WTC11 (cell line): ENCODE data around the gene SMTN. TPM values are rescaled to one million over a fixed set of nuclear protein-coding genes. Genes with fewer than 3 reads are reported as not detected.
A peak's percentile ranks its signal among the peaks of the same experiment; 100 is the strongest.

ENCODE experiments used
- ATAC-seq: fragments of 200-7000 bp; cut with Tn5 transposase; 2 replicates; pipeline ENCODE4 v1.10.0; 2021; ENCODE audit warnings: mild to moderate bottlenecking, moderate library complexity
- CTCF ChIA-PET: fragments of 300-600 bp; sonication (Branson Sonifier 250); formaldehyde crosslinking; loops from one replicate; lab custom pipeline; 2021; ENCODE audit warnings: antibody characterized with exemption; lab: Charles Lee
- POLR2A ChIA-PET: fragments of 350-600 bp; sonication (Branson Sonifier 250); formaldehyde crosslinking; loops from one replicate; lab custom pipeline; 2021; ENCODE audit warnings: antibody characterized with exemption; lab: Charles Lee
- DNase-seq: peaks from one replicate; pipeline ENCODE4 v3.0.0; 2021; ENCODE audit warnings: low spot score
- H3K27ac Mint-ChIP-seq: 2 replicates; pipeline ENCODE4 v1.8.0; 2021; ENCODE audit warnings: mixed read lengths
- H3K27me3 Mint-ChIP-seq: 2 replicates; pipeline ENCODE4 v1.8.0; 2021; ENCODE audit warnings: low read depth, mild to moderate bottlenecking, moderate library complexity, mixed read lengths
- H3K36me3 Mint-ChIP-seq: 2 replicates; pipeline ENCODE4 v1.8.0; 2021; ENCODE audit warnings: mixed read lengths
- H3K4me1 Mint-ChIP-seq: 2 replicates; pipeline ENCODE4 v1.8.0; 2022; ENCODE audit warnings: mixed read lengths
- H3K4me3 Mint-ChIP-seq: 2 replicates; pipeline ENCODE4 v1.8.0; 2021; ENCODE audit warnings: mild to moderate bottlenecking, moderate library complexity, mixed read lengths
- H3K9me3 Mint-ChIP-seq: 2 replicates; pipeline ENCODE4 v1.8.0; 2021; ENCODE audit warnings: mixed read lengths
- ATF1 ChIP-seq: sonication (generic); formaldehyde crosslinking; IDR thresholded peaks from 2 replicates; pipeline ENCODE4 v1.8.1; 2023; ENCODE audit warnings: mild to moderate bottlenecking, moderate library complexity, missing genetic modification reagents
- CREM ChIP-seq: sonication (generic); formaldehyde crosslinking; IDR thresholded peaks from 2 replicates; pipeline ENCODE4 v1.8.1; 2022; ENCODE audit warnings: mild to moderate bottlenecking, missing genetic modification reagents, moderate library complexity
- ESRRA ChIP-seq: sonication (generic); formaldehyde crosslinking; IDR thresholded peaks from 2 replicates; pipeline ENCODE4 v1.8.1; 2022; ENCODE audit warnings: mild to moderate bottlenecking, missing genetic modification reagents, borderline replicate concordance
- FOXJ3 ChIP-seq: sonication (generic); formaldehyde crosslinking; IDR thresholded peaks from 2 replicates; pipeline ENCODE4 v1.9.0; 2021; ENCODE audit warnings: missing genetic modification reagents, mild to moderate bottlenecking, borderline replicate concordance
- FOXK1 ChIP-seq: sonication (generic); formaldehyde crosslinking; IDR thresholded peaks from 2 replicates; pipeline ENCODE4 v1.8.0; 2022; ENCODE audit warnings: mild to moderate bottlenecking, moderate library complexity, missing genetic modification reagents
- FOXP1 ChIP-seq: sonication (generic); formaldehyde crosslinking; IDR thresholded peaks from 2 replicates; pipeline ENCODE4 v1.8.0; 2022; ENCODE audit warnings: missing genetic modification reagents, mild to moderate bottlenecking, moderate library complexity, borderline replicate concordance
- MYBL2 ChIP-seq: sonication (generic); formaldehyde crosslinking; IDR thresholded peaks from 2 replicates; pipeline ENCODE4 v1.8.1; 2023; ENCODE audit warnings: mild to moderate bottlenecking, moderate library complexity, missing genetic modification reagents
- NFYB ChIP-seq: sonication (generic); formaldehyde crosslinking; conservative IDR thresholded peaks from 2 replicates; pipeline ENCODE4 v1.8.0; 2022; ENCODE audit warnings: low read depth, missing genetic modification reagents
- NR2C2 ChIP-seq: sonication (generic); formaldehyde crosslinking; IDR thresholded peaks from 2 replicates; pipeline ENCODE4 v1.8.0; 2022; ENCODE audit warnings: mild to moderate bottlenecking, missing genetic modification reagents
- NR3C1 ChIP-seq: sonication (generic); formaldehyde crosslinking; conservative IDR thresholded peaks from 2 replicates; pipeline ENCODE4 v1.8.1; 2023; ENCODE audit warnings: low read depth, mild to moderate bottlenecking, missing genetic modification reagents
- SMAD3 ChIP-seq: sonication (generic); formaldehyde crosslinking; IDR thresholded peaks from 2 replicates; pipeline ENCODE4 v1.8.0; 2022; ENCODE audit warnings: missing genetic modification reagents, mild to moderate bottlenecking, borderline replicate concordance
- SOX15 ChIP-seq: fragments of 250-450 bp; sonication (Bioruptor Pico); IDR thresholded peaks from 2 replicates; pipeline ENCODE4 v1.9.0; 2021; ENCODE audit warnings: mild to moderate bottlenecking
- SP1 ChIP-seq: sonication (generic); formaldehyde crosslinking; conservative IDR thresholded peaks from 2 replicates; pipeline ENCODE4 v1.8.1; 2022; ENCODE audit warnings: missing genetic modification reagents
- TP53 ChIP-seq: sonication (generic); formaldehyde crosslinking; IDR thresholded peaks from 2 replicates; pipeline ENCODE4 v1.8.1; 2023; ENCODE audit warnings: mild to moderate bottlenecking, missing genetic modification reagents
- ZBTB21 ChIP-seq: sonication (generic); formaldehyde crosslinking; IDR thresholded peaks from 2 replicates; pipeline ENCODE4 v1.8.1; 2023; ENCODE audit warnings: mild to moderate bottlenecking, missing genetic modification reagents, borderline replicate concordance
- ZNF121 ChIP-seq: sonication (generic); formaldehyde crosslinking; IDR thresholded peaks from 2 replicates; pipeline ENCODE4 v1.8.0; 2023; ENCODE audit warnings: missing genetic modification reagents
- ZNF219 ChIP-seq: sonication (generic); formaldehyde crosslinking; IDR thresholded peaks from 2 replicates; pipeline ENCODE4 v1.8.0; 2023; ENCODE audit warnings: missing genetic modification reagents, mild to moderate bottlenecking, borderline replicate concordance
- ZNF263 ChIP-seq: sonication (generic); formaldehyde crosslinking; IDR thresholded peaks from 2 replicates; pipeline ENCODE4 v1.8.1; 2022; ENCODE audit warnings: low read depth, mild to moderate bottlenecking, moderate library complexity, missing genetic modification reagents
- ZNF416 ChIP-seq: fragments of 250-450 bp; sonication (Bioruptor Pico); IDR thresholded peaks from 2 replicates; pipeline ENCODE4 v1.9.0; 2021; ENCODE audit warnings: mild to moderate bottlenecking, inconsistent platforms
- total RNA-seq: library from RNA; stranded (reverse); gene quantifications from 3 replicates; pipeline ENCODE4 v1.2.3, GENCODE V29; 2021
- TF ChIP-seq, protein P1 (sequence below): fragments of 250-450 bp; sonication (Bioruptor Pico); IDR thresholded peaks from 2 replicates; pipeline ENCODE4 v2.1.2; 2022; ENCODE audit warnings: mild to moderate bottlenecking, moderate library complexity
- TF ChIP-seq, protein P2 (sequence below): sonication (generic); formaldehyde crosslinking; IDR thresholded peaks from 2 replicates; pipeline ENCODE4 v1.8.1; 2022; ENCODE audit warnings: mild to moderate bottlenecking, missing genetic modification reagents, moderate library complexity, borderline replicate concordance
- TF ChIP-seq, protein P3 (sequence below): sonication (generic); formaldehyde crosslinking; IDR thresholded peaks from 2 replicates; pipeline ENCODE4 v1.8.1; 2022; ENCODE audit warnings: low read depth, missing genetic modification reagents, borderline replicate concordance
- TF ChIP-seq, protein P4 (sequence below): sonication (generic); formaldehyde crosslinking; IDR thresholded peaks from 2 replicates; pipeline ENCODE4 v1.8.0; 2022; ENCODE audit warnings: mild to moderate bottlenecking, missing genetic modification reagents
- TF ChIP-seq, protein P5 (sequence below): sonication (generic); formaldehyde crosslinking; IDR thresholded peaks from 2 replicates; pipeline ENCODE4 v1.8.1; 2023; ENCODE audit warnings: mild to moderate bottlenecking, missing genetic modification reagents, moderate library complexity
- TF ChIP-seq, protein P6 (sequence below): sonication (generic); formaldehyde crosslinking; IDR thresholded peaks from 2 replicates; pipeline ENCODE4 v1.8.0; 2023; ENCODE audit warnings: missing genetic modification reagents, mild to moderate bottlenecking, borderline replicate concordance

The SMTN gene
- total RNA-seq, 1 experiment from 2014 or later = 34.5 TPM

DNA sequence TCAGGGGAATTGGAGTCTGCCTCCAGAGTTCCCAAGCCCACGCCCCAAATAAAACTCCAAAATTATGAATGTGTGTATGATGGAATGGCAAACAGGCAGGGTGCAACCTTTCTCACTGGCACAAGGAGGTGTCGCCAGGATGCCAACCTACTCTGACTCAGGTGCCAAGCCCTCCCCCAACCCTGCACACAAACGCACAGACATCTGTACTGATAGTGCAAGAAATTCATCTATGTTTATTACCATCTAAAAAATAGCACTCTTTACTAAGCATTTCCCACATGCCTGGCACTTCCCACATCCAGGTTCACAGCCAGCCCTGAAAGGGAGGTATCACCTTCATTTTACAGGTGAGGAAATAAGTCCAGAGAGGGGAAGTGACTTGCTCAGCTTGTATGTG, 57.9 kb downstream of the SMTN start (continued):
- TF ChIP-seq SMAD3 (CRISPR knock-in tag) = no peak
- no peak for TF ChIP-seq FOXP1 (CRISPR knock-in tag)
- no peak for TF ChIP-seq TP53 (CRISPR knock-in tag)
- TF ChIP-seq, protein P1, sequence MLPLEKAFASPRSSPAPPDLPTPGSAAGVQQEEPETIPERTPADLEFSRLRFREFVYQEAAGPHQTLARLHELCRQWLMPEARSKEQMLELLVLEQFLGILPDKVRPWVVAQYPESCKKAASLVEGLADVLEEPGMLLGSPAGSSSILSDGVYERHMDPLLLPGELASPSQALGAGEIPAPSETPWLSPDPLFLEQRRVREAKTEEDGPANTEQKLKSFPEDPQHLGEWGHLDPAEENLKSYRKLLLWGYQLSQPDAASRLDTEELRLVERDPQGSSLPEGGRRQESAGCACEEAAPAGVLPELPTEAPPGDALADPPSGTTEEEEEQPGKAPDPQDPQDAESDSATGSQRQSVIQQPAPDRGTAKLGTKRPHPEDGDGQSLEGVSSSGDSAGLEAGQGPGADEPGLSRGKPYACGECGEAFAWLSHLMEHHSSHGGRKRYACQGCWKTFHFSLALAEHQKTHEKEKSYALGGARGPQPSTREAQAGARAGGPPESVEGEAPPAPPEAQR = no peak
- TF ChIP-seq SOX15 = no peak
- no peak for TF ChIP-seq ESRRA (CRISPR knock-in tag)
- TF ChIP-seq, all 79 proteins: peak for 0

DNA sequence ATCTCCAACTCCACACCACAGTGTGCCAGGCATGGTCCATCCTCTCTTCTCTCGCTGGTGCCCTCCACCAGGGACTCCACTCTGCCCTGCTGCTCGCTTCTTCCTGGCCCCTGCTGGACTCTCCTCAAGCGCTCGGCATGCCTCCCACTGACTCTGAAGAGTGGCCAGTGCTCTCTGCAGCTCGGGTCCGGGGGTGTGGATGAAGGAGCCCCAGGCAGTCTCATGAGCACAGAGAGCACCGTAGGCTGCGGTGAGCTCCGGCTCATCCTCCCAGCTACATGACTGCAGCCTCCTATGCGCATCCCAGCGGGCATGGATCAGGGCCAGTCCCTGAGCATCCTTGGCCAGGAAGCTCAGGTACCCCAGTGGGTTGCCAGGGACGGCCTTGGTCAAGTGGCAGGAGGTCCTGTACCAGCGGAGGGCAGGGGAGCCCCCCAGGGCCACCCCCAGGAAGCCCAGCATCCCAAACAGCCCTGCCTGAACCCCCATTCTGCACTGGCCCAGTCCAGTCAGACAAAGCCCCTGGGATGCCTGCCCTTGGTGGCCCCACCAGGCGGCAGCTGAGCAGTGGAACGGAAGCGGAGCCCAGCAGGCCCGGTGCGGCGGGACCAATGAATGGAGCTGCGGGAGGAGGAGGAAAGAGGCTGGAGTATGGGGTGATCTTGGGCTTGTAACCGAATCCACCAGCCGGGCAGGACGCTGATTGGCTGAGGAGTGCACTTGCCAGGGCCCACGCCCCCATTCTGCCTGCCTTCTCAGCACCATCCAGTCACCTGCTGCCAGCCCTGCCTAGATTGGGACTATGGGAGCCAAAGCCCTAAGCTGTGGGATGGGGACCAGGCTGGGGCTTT, 59.0 kb downstream of the SMTN start, which contains the start of gene PLA2G3:
Gene PLA2G3, minus strand, starts transcription at position 643 of the 851 bp plus-strand sequence. Its CDS starts 154 bp downstream, at position 489.
- ChIA-PET POLR2A (interaction anchor here (0.5 to 2.6 kb wide), 12 partner anchors 8 to 604 kb away, joined by 3 to 16 read pairs (median 4); partner anchors contain the start of genes INPP5J, MORC2, RNF185 and SELENOM), CTCF (interaction anchor here (0.6 to 7.3 kb wide), 26 partner anchors 9 to 533 kb away, joined by 3 to 73 read pairs (median 4); partner anchors contain the start of genes LIMK2, PIK3IP1, SELENOM and SMTN)
- ATAC-seq (peak; percentile 98), DNase-seq (peak; percentile 94)
- Mint-ChIP-seq H3K9me3 (peaks cover 8% of the 10 kb centered on the region), H3K36me3 (peaks cover 17% of the 10 kb centered on the region), H3K4me3 (peak within 1 kb of the TSS; percentile 86), H3K27me3 (peaks cover 9% of the 10 kb centered on the region), H3K27ac (peak within 1 kb of the TSS; percentile 82), H3K4me1 (peaks cover 22% of the 10 kb centered on the region)
- 0 out of 2 replicates have a peak, but pooled peaks have one; percentile 35 for TF ChIP-seq NR3C1
- peak; percentile 83 for TF ChIP-seq SP1
- TF ChIP-seq FOXJ3 (CRISPR knock-in tag) = no peak
- TF ChIP-seq, protein P2, sequence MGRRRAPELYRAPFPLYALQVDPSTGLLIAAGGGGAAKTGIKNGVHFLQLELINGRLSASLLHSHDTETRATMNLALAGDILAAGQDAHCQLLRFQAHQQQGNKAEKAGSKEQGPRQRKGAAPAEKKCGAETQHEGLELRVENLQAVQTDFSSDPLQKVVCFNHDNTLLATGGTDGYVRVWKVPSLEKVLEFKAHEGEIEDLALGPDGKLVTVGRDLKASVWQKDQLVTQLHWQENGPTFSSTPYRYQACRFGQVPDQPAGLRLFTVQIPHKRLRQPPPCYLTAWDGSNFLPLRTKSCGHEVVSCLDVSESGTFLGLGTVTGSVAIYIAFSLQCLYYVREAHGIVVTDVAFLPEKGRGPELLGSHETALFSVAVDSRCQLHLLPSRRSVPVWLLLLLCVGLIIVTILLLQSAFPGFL = no peak
- no peak for TF ChIP-seq TP53 (CRISPR knock-in tag)
- no peak for TF ChIP-seq SOX15
- TF ChIP-seq ZNF121 (CRISPR knock-in tag) = peak; percentile 18; the same call in 1 of the 2 replicates
- TF ChIP-seq, protein P3, sequence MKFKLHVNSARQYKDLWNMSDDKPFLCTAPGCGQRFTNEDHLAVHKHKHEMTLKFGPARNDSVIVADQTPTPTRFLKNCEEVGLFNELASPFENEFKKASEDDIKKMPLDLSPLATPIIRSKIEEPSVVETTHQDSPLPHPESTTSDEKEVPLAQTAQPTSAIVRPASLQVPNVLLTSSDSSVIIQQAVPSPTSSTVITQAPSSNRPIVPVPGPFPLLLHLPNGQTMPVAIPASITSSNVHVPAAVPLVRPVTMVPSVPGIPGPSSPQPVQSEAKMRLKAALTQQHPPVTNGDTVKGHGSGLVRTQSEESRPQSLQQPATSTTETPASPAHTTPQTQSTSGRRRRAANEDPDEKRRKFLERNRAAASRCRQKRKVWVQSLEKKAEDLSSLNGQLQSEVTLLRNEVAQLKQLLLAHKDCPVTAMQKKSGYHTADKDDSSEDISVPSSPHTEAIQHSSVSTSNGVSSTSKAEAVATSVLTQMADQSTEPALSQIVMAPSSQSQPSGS (CRISPR knock-in tag) = no peak
- 0 out of 2 replicates have a peak, but pooled peaks have one; percentile 80 for TF ChIP-seq MYBL2 (CRISPR knock-in tag)
- no peak for TF ChIP-seq ZBTB21
- TF ChIP-seq, protein P4, sequence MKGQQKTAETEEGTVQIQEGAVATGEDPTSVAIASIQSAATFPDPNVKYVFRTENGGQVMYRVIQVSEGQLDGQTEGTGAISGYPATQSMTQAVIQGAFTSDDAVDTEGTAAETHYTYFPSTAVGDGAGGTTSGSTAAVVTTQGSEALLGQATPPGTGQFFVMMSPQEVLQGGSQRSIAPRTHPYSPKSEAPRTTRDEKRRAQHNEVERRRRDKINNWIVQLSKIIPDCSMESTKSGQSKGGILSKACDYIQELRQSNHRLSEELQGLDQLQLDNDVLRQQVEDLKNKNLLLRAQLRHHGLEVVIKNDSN (CRISPR knock-in tag) = peak; percentile 39; the same call in 1 of the 2 replicates
- TF ChIP-seq ZNF416 (CRISPR knock-in tag) = no peak
- TF ChIP-seq NR2C2 (CRISPR knock-in tag) = no peak
- no peak for TF ChIP-seq FOXK1 (CRISPR knock-in tag)
- TF ChIP-seq FOXP1 (CRISPR knock-in tag) = 0 out of 2 replicates have a peak, but pooled peaks have one; percentile 73
- no peak for TF ChIP-seq ATF1 (CRISPR knock-in tag)
- TF ChIP-seq ZNF263 = no peak
- peak; percentile 75 for TF ChIP-seq NFYB (CRISPR knock-in tag)
- 0 out of 2 replicates have a peak, but pooled peaks have one; percentile 25 for TF ChIP-seq CREM (CRISPR knock-in tag)
- no peak for TF ChIP-seq ZNF219 (CRISPR knock-in tag)
- TF ChIP-seq, protein P5, sequence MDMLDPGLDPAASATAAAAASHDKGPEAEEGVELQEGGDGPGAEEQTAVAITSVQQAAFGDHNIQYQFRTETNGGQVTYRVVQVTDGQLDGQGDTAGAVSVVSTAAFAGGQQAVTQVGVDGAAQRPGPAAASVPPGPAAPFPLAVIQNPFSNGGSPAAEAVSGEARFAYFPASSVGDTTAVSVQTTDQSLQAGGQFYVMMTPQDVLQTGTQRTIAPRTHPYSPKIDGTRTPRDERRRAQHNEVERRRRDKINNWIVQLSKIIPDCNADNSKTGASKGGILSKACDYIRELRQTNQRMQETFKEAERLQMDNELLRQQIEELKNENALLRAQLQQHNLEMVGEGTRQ = peak; percentile 64; the same call in 1 of the 2 replicates
- TF ChIP-seq, protein P6, sequence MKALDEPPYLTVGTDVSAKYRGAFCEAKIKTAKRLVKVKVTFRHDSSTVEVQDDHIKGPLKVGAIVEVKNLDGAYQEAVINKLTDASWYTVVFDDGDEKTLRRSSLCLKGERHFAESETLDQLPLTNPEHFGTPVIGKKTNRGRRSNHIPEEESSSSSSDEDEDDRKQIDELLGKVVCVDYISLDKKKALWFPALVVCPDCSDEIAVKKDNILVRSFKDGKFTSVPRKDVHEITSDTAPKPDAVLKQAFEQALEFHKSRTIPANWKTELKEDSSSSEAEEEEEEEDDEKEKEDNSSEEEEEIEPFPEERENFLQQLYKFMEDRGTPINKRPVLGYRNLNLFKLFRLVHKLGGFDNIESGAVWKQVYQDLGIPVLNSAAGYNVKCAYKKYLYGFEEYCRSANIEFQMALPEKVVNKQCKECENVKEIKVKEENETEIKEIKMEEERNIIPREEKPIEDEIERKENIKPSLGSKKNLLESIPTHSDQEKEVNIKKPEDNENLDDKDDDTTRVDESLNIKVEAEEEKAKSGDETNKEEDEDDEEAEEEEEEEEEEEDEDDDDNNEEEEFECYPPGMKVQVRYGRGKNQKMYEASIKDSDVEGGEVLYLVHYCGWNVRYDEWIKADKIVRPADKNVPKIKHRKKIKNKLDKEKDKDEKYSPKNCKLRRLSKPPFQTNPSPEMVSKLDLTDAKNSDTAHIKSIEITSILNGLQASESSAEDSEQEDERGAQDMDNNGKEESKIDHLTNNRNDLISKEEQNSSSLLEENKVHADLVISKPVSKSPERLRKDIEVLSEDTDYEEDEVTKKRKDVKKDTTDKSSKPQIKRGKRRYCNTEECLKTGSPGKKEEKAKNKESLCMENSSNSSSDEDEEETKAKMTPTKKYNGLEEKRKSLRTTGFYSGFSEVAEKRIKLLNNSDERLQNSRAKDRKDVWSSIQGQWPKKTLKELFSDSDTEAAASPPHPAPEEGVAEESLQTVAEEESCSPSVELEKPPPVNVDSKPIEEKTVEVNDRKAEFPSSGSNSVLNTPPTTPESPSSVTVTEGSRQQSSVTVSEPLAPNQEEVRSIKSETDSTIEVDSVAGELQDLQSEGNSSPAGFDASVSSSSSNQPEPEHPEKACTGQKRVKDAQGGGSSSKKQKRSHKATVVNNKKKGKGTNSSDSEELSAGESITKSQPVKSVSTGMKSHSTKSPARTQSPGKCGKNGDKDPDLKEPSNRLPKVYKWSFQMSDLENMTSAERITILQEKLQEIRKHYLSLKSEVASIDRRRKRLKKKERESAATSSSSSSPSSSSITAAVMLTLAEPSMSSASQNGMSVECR (CRISPR knock-in tag) = peak; percentile 32; the same call in 1 of the 2 replicates
